HG02763 (cell line): ENCODE measurements around the gene UBXN7.
"Not testable (repeated sequence)": the region's sequence is repeated elsewhere in the genome, so short reads cannot be mapped to it uniquely, and the experiment has no call there.

ENCODE experiments used
- ATAC-seq: cut with Tn5 transposase; IDR thresholded peaks from one replicate; pipeline ENCODE4 v1.9.1; 2021; ENCODE audit warnings: mild to moderate bottlenecking, moderate library complexity; ENCODE audit not compliant: unreplicated experiment

The UBXN7 gene

GRCh38 chr3:196357905-196358304 is 74.3 kb downstream of the UBXN7 start:
- ATAC-seq = no peak

GRCh38 chr3:196356556-196356955 is 75.7 kb downstream of the UBXN7 start:
- no peak for ATAC-seq

GRCh38 chr3:196355668-196356067 is 76.6 kb downstream of the UBXN7 start:
- no peak for ATAC-seq

GRCh38 chr3:196354132-196354531 is 78.1 kb downstream of the UBXN7 start:
- no peak for ATAC-seq

- no peak for ATAC-seq
Observed at GRCh38 chr3:196351541-196351940, 80.7 kb downstream of the UBXN7 start.

GRCh38 chr3:196350067-196350466 is 82.2 kb downstream of the UBXN7 start:
- no peak for ATAC-seq

GRCh38 chr3:196348698-196349097 is 83.5 kb downstream of the UBXN7 start:
- ATAC-seq = no peak

GRCh38 chr3:196344663-196345062 is 87.6 kb downstream of the UBXN7 start:
- no peak for ATAC-seq

GRCh38 chr3:196343917-196344316 is 88.3 kb downstream of the UBXN7 start:
- ATAC-seq = not testable (repeated sequence)

- no peak for ATAC-seq
Observed at GRCh38 chr3:196341137-196341536, 91.1 kb downstream of the UBXN7 start.

- ATAC-seq = no peak
Observed at GRCh38 chr3:196340466-196340865, 91.8 kb downstream of the UBXN7 start.

- ATAC-seq = no peak
Observed at GRCh38 chr3:196339493-196340254, 92.6 kb downstream of the UBXN7 start.

GRCh38 chr3:196339044-196339443 is 93.2 kb downstream of the UBXN7 start:
- ATAC-seq = no peak

- ATAC-seq = no peak
Observed at GRCh38 chr3:196336319-196337145, 95.7 kb downstream of the UBXN7 start.

- ATAC-seq = no peak
Observed at GRCh38 chr3:196335503-196335948, 96.7 kb downstream of the UBXN7 start.

GRCh38 chr3:196334982-196335381 is 97.2 kb downstream of the UBXN7 start:
- ATAC-seq = no peak

GRCh38 chr3:196332168-196332567 is 100.1 kb downstream of the UBXN7 start:
- ATAC-seq = no peak

GRCh38 chr3:196327405-196327804 is 104.8 kb downstream of the UBXN7 start:
- no peak for ATAC-seq

- no peak for ATAC-seq
Observed at GRCh38 chr3:196326936-196327335, 105.3 kb downstream of the UBXN7 start.

GRCh38 chr3:196323691-196324090 is 108.5 kb downstream of the UBXN7 start:
- ATAC-seq = no peak

GRCh38 chr3:196323016-196323415 is 109.2 kb downstream of the UBXN7 start:
- ATAC-seq = no peak

GRCh38 chr3:196321162-196321561 is 111.1 kb downstream of the UBXN7 start:
- ATAC-seq = no peak
